T-helper 2 cell treated with Interferon-gamma antibody and Interleukin-4, amounts not matched to agents 5 μg/mL and 100 μg/mL, for 36 hours (primary cell): ENCODE results near the gene FOXJ3.

Experiments
- DNase-seq: peaks from one replicate; pipeline ENCODE4 v3.0.0; 2021; ENCODE audit warnings: low spot score
- H3K27ac Mint-ChIP-seq: one replicate; pipeline ENCODE4 v1.8.0; 2021; ENCODE audit warnings: mild to moderate bottlenecking, mixed read lengths
- H3K27me3 Mint-ChIP-seq: one replicate; pipeline ENCODE4 v1.8.0; 2021; ENCODE audit warnings: low read depth, mixed read lengths
- H3K36me3 Mint-ChIP-seq: one replicate; pipeline ENCODE4 v1.8.0; 2021; ENCODE audit warnings: low read depth, mixed read lengths
- H3K4me1 Mint-ChIP-seq: one replicate; pipeline ENCODE4 v1.8.0; 2021; ENCODE audit warnings: low read depth, mixed read lengths
- H3K4me3 Mint-ChIP-seq: one replicate; pipeline ENCODE4 v1.8.0; 2022; ENCODE audit warnings: mild to moderate bottlenecking, moderate library complexity, mixed read lengths
- H3K9me3 Mint-ChIP-seq: one replicate; pipeline ENCODE4 v1.8.0; 2021; ENCODE audit warnings: mixed read lengths

Gene FOXJ3

DNA sequence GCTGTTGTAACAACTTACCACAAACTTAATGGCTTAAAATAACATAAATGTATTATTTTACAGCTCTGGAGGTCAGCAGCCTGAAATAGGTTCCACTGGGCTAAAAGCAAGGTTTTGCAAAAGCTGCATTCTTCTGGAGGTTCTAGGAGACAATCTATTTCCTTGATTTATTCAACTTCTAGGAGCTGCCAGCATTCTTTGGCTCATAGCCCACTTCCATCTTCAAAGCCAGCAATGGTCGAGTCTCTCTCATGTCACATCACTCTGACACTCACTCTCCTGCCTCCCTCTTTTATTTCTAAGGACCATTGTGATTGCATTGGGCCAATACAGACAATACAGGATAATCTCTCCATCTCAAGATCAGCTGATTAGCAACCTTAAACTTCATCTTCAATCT lies 15.1 kb upstream of the FOXJ3 start:
- Mint-ChIP-seq H3K9me3 (no peaks in the 10 kb centered on the region), H3K27me3 (peaks cover 19% of the 10 kb centered on the region)

DNA sequence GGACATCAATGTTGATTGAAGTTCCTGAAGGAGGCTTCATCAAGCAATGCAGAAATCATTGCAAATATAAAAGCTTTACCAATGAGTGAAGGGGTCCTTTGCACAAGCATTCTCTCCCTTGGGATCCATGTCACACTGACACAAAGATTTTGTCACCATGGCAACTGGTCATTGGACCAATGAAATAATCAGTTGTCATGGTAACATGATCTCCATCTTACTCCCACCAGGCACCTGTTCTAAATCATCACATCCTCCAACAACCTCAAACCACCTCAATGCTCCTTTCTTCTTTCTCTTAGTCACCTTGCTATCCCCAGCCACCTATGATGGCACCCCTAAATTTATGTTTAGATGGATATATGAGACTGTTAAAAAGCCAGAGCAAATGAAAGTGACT lies 13.5 kb upstream of the FOXJ3 start:
- DNase-seq, result no peak
- Mint-ChIP-seq H3K36me3 (no peaks in the 10 kb centered on the region), H3K4me3 (no peak overlapping the region), H3K27me3 (peaks cover 19% of the 10 kb centered on the region), H3K9me3 (no peaks in the 10 kb centered on the region), H3K27ac (no peak overlapping the region), H3K4me1 (no peaks in the 10 kb centered on the region)

More for the DNA sequence above, 15.1 kb upstream of the FOXJ3 start:
- no peak overlapping the region for H3K27ac Mint-ChIP-seq
- no peak overlapping the region for H3K4me3 Mint-ChIP-seq
- no peaks in the 10 kb centered on the region for H3K4me1 Mint-ChIP-seq
- H3K36me3 Mint-ChIP-seq, result no peaks in the 10 kb centered on the region
- DNase-seq, result no peak

DNA sequence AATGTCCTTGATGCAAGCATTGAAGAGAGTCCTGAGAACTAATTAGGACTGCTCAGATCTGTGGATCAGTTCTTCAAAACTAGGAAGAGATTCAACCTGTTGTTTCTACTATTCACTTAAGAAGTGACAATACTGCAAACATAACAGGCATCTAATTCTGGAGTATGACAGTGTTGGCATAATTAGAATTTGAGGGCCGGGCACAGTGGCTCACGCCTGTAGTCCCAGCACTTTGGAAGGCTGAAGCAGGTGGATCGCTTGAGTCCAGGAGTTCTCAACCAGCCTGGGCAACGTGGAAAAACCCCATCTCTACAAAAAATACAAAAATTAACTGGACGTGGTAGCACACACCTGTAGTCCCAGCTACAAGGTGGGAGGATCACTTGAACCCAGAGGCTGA lies 8.0 kb upstream of the FOXJ3 start:
- H3K9me3 Mint-ChIP-seq, result no peaks in the 10 kb centered on the region
- peaks cover 2% of the 10 kb centered on the region for H3K4me1 Mint-ChIP-seq
- no peak for DNase-seq
- no peak overlapping the region for H3K27ac Mint-ChIP-seq
- H3K27me3 Mint-ChIP-seq, result peaks cover 4% of the 10 kb centered on the region
- H3K4me3 Mint-ChIP-seq, result no peak overlapping the region
- H3K36me3 Mint-ChIP-seq, result no peaks in the 10 kb centered on the region

DNA sequence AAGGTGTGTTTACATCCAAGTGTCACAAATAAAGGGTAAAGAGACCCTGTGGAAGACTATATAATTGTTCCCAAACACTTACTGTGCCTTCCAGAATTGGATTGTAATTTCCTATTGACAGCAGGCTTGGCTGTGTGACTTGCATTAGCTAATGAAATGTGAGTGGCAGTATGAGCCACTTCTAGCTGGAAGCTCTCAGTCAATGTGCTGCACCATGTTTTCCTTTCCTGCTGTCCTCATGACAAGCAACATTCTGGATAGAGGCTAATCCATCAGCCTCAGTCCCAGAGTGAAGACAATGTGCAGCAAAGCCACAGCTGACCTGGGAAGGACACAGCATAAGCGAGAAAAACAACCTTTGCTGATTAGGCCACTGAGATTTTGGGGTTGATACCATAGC lies 5.9 kb upstream of the FOXJ3 start:
- no peaks in the 10 kb centered on the region for H3K36me3 Mint-ChIP-seq
- no peaks in the 10 kb centered on the region for H3K9me3 Mint-ChIP-seq
- peaks cover 7% of the 10 kb centered on the region for H3K4me1 Mint-ChIP-seq
- H3K4me3 Mint-ChIP-seq, result no peak overlapping the region
- H3K27ac Mint-ChIP-seq, result no peak overlapping the region
- no peaks in the 10 kb centered on the region for H3K27me3 Mint-ChIP-seq
- DNase-seq, result no peak

DNA sequence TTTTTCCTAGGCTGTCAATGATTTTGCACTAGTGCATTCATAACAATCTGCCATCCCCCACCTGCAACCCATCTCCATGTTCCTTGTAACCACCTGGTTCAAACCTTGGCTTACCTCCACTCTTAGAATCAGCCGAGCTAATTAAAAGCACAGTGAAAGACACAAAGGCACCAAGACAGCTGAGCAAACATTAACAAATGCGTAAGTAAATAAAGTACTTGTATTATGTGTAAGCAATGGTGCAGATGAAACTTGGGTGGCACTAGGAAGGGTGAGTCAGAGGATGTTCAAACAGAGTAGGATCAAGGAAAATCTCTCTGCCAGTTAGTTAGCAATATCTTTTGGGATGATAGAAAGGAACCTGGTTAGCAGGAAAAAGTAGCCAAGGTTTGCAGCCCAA lies 5.1 kb upstream of the FOXJ3 start:
- H3K27ac Mint-ChIP-seq, result no peak overlapping the region
- H3K4me3 Mint-ChIP-seq, result no peak overlapping the region
- no peaks in the 10 kb centered on the region for H3K9me3 Mint-ChIP-seq

DNA sequence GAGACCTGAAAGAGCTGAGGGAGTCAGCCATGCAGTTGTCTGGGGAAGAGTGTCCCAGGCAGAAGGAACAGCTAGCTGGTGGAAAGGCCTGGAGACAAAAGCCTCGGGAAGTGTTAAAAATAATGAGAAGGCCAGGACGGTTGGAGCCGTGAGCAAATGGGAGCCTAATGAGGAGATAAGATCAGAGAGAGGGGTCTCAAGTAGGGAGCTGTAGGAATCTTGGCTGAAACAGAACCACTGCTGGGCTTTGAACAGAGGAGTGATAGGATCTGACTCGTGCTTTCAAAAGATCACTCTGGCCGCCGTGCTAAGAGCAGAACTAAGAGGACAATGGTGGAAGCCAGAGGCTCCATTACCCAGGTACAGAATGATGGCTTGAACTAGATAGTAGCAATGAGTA lies 1.9 kb upstream of the FOXJ3 start:
- no peaks in the 10 kb centered on the region for H3K36me3 Mint-ChIP-seq
- no peak for DNase-seq
- no peak overlapping the region for H3K4me3 Mint-ChIP-seq
- H3K27me3 Mint-ChIP-seq, result no peaks in the 10 kb centered on the region
- no peaks in the 10 kb centered on the region for H3K9me3 Mint-ChIP-seq
- no peak overlapping the region for H3K27ac Mint-ChIP-seq
- peaks cover 27% of the 10 kb centered on the region for H3K4me1 Mint-ChIP-seq

More for the DNA sequence above, 5.1 kb upstream of the FOXJ3 start:
- Mint-ChIP-seq H3K27me3 (no peaks in the 10 kb centered on the region), H3K36me3 (no peaks in the 10 kb centered on the region), H3K4me1 (peaks cover 8% of the 10 kb centered on the region)
- DNase-seq, result no peak

DNA sequence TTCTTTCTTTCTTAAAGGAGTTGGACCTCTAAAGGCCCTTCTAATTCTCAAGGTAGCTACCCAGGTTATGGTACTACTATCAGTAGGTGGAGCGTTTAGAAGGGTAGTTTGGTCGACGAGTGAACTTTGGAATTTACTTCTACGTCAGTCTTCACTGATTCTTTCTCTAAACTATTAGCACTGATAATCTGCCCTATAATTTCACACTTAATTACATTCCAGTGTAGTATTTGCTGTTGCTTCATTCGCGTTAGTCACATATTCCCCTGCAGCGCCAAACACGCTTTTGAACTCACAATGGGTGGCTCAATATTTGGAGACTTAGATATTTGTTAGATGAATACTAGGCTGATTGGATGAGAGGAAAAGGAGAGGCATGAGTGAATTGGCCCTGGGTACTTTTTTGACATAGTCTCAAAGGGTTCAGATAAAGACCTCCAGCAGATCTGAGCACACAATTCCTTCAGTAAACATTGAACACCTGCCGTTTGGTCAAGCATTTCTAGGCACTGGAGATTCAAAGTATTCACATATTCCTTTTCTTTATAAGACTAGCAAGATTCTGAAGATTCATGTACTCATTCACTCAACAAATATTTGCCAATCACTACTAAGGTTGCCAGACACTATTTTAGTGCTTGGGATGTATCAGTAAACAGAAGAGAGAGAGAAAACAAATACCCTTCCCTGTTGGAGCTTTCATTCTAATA lies 929 bp upstream of the FOXJ3 start:
- Mint-ChIP-seq H3K4me3 (peak overlapping the region; percentile 83), H3K36me3 (no peaks in the 10 kb centered on the region), H3K27ac (peak overlapping the region; percentile 72), H3K4me1 (peaks cover 29% of the 10 kb centered on the region), H3K27me3 (no peaks in the 10 kb centered on the region), H3K9me3 (no peaks in the 10 kb centered on the region)
- no peak for DNase-seq

DNA sequence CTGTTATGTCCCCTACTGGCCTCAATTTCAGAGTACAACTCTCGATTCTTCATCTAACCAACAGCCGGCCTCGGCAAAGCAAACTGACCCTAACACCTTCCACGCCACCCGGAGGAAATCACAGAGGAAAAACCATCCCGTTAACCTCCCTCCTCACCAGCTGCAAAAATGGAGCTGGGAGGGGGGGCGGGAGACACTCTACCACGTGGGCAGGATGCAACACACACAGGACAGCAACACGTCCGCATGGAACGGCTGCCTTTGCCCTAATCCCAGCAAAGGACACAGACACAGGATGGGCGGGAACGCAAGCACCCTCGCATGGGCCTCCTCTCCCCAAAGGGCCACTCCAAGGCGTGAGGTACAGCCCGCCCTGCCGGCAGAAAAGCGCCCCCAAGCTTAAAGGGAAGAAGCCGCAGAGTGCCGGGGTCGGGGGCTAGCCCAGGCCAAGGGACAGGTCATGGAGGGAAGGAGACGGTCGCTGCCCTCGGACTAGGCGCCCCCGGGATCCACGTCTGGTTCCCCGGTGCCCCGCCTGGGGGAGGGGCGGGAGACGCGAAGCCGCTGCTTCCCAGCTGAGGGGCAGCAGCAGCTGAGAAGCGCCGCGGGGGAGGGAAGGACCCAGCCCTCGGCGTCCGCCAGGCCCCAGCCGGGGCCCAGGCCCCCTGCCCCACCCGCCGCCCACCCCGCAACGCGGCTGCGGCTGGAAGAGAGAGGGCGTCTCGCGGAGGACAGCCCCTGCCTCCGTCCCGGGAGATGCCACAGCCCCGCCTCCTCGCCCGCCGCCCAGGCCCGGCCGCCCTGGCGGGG lies 590 bp downstream of the FOXJ3 start:
- Mint-ChIP-seq H3K4me3 (peak overlapping the region; percentile 81), H3K36me3 (no peaks in the 10 kb centered on the region), H3K4me1 (peaks cover 30% of the 10 kb centered on the region), H3K27me3 (no peaks in the 10 kb centered on the region), H3K9me3 (no peaks in the 10 kb centered on the region), H3K27ac (peak overlapping the region; percentile 85)
- peak; percentile 18 for DNase-seq

DNA sequence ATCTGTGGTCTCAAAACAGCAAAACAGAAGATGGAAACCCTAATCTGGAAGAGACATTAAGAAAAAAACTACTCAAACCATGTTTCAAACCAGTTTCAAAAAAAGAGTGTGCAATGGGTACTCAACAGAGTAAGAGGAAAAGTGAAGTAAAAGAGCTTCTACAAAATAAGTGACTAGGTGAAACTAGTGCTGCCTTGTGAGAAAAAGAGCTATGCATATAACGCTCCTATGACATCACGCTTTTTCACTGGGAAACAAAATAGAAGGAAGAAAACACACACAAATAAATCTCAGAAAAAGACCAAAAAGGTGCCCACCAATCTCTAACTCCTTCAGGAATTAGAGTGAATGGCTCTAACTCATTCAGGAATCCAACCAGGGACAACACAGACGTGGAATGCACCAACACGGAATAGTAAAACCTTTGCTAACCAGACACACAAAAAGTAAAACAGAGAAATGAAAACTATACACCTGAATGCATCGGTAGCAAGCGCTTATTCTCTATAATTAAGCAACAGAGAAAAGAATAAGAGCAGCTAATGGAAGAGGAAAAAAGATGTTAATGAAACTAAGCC lies 1.3 kb downstream of the FOXJ3 start:
- H3K27ac Mint-ChIP-seq, result peak overlapping the region; percentile 85
- peaks cover 30% of the 10 kb centered on the region for H3K4me1 Mint-ChIP-seq
- H3K27me3 Mint-ChIP-seq, result no peaks in the 10 kb centered on the region
- DNase-seq, result no peak
- peak overlapping the region; percentile 81 for H3K4me3 Mint-ChIP-seq
- no peaks in the 10 kb centered on the region for H3K9me3 Mint-ChIP-seq
- no peaks in the 10 kb centered on the region for H3K36me3 Mint-ChIP-seq

DNA sequence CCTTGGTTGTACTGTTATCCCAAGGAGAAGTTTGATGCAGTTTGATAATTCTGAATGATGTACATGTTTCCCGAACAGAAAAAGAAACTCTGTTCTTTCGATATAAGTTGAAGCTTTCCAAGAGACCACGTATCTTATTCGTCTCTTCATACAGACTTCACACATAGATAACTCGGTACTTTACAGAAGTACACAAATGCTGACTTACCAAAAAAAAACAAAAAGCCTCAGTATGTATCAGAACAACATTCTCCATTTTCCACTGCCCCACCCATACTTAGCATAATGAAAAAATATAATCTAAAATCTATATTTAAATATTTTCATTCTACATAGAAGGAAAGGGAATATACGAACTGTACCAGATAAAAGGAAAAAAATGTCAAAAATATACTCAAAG lies 2.2 kb downstream of the FOXJ3 start:
- H3K4me3 Mint-ChIP-seq, result no peak overlapping the region
- H3K4me1 Mint-ChIP-seq, result peaks cover 30% of the 10 kb centered on the region
- DNase-seq, result no peak
- H3K9me3 Mint-ChIP-seq, result no peaks in the 10 kb centered on the region
- no peak overlapping the region for H3K27ac Mint-ChIP-seq
- no peaks in the 10 kb centered on the region for H3K36me3 Mint-ChIP-seq
- H3K27me3 Mint-ChIP-seq, result no peaks in the 10 kb centered on the region

DNA sequence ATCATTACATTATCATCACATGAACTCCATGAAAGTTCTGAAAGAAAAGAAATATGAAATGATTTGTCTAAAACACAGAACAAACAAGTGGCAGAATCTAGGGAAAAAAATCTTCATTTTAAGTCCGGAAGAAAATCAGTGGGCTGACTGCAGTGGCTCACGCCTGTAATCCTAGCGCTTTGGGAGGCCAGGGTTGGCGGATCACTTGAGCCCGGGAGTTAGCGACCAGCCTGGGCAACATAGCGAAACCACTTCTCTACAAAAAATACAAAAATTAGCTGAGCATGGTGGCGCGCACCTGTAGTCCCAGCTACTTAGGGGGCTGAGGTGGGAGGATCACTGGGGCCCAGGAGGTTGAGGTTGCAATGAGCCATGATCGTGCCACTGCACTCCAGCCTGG lies 4.8 kb downstream of the FOXJ3 start:
- Mint-ChIP-seq H3K27ac (no peak overlapping the region), H3K36me3 (no peaks in the 10 kb centered on the region), H3K4me1 (peaks cover 26% of the 10 kb centered on the region), H3K4me3 (no peak overlapping the region), H3K27me3 (no peaks in the 10 kb centered on the region), H3K9me3 (no peaks in the 10 kb centered on the region)
- DNase-seq, result no peak

DNA sequence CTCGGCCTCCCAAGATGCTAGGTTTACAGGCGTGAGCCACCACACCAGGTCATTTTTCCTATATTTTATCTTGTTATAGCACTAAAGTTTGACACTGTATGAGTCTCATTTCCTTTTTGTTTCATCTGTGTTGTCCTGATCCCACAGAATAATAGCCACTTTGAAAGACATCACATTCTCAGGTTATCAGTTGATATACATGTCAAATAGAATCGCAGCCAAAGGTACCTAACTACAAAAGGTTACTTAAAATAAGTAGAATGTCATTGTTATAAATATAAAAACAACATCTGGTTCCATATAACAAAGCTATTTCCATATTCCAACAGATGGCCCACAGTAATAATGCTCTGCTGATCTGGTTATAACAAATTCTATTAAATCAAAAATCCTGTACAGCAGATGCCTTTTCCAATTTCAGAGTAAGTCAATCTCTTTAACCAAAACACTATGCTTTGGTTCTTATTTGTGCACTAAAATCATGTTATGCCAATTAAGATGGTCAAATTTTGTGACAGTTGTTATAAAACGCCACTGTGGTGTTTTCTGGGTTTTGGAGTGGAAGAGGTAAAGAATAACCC lies 6.0 kb downstream of the FOXJ3 start:
- Mint-ChIP-seq H3K36me3 (no peaks in the 10 kb centered on the region), H3K4me1 (peaks cover 23% of the 10 kb centered on the region), H3K27me3 (no peaks in the 10 kb centered on the region), H3K9me3 (no peaks in the 10 kb centered on the region), H3K27ac (no peak overlapping the region), H3K4me3 (no peak overlapping the region)
- no peak for DNase-seq

DNA sequence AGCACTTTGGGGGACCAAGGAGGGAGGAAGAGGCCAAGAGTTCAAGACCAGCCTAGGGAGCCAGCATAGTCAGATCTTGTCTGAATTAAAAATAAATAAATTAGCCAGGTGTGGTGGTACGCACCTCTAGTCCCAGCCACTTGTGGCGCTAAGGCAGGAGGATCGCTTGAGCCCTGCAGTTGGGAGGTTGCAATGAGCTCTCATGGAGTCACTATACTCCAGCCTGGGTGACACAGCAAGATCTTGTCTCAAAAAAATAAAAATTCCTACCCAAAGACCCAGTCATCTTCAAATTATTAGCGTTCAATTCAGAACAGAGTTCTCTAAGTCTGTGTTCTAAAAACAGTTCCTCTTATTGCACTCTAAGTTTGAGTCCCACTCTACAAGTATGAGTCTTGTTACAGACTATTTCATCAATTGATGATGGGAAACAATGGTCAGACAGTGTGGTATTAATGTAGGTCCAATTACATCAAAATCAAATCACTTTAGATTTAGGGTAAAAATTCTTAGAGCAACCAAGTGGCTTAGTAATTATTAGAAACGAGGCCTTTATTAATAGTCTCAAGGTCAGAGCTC lies 6.9 kb downstream of the FOXJ3 start:
- Mint-ChIP-seq H3K27ac (no peak overlapping the region), H3K27me3 (no peaks in the 10 kb centered on the region), H3K4me3 (no peak overlapping the region), H3K36me3 (no peaks in the 10 kb centered on the region), H3K9me3 (no peaks in the 10 kb centered on the region), H3K4me1 (peaks cover 15% of the 10 kb centered on the region)
- DNase-seq, result no peak

DNA sequence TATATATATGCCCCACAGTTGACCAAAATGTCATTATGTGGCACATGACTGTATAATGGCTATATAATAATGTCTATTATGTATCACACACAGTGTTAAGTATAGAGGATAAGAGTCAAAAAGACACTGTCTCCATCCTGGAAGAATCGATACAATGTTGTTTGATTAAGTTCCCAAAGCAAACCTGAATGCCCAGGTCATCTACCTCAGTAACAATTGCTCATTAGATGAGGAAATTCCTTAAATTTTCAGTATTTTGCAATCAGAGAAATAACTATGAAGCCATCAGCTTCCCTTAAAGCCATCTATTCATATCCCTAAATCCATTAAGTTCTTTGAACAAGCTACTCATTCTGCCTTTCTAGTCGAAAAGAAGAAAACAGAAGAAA lies 10.0 kb downstream of the FOXJ3 start:
- H3K27me3 Mint-ChIP-seq, result no peaks in the 10 kb centered on the region
- H3K4me1 Mint-ChIP-seq, result peaks cover 22% of the 10 kb centered on the region
- H3K4me3 Mint-ChIP-seq, result no peak overlapping the region

More for the DNA sequence above, 10.0 kb downstream of the FOXJ3 start:
- DNase-seq, result no peak
- Mint-ChIP-seq H3K9me3 (no peaks in the 10 kb centered on the region), H3K36me3 (peaks cover 9% of the 10 kb centered on the region), H3K27ac (no peak overlapping the region)
